Activated T-helper 2 cell treated with anti-CD3 and anti-CD28 coated beads, Interferon-gamma antibody, Interleukin-2, Interleukin-4, amounts not matched to agents 10 μg/mL and 5 μg/mL and 100 μg/mL, durations not matched to agents 14 hours and 24 hours and 36 hours (primary cell): ENCODE measurements around the gene TET2. TPM values are rescaled to one million over a fixed set of nuclear protein-coding genes. Genes with fewer than 3 reads are reported as not detected.
"Not testable (repeated sequence)": the region's sequence is repeated elsewhere in the genome, so short reads cannot be mapped to it uniquely, and the experiment has no call there.

Source experiments
- DNase-seq: peaks from one replicate; pipeline ENCODE4 v3.0.0; 2021; ENCODE audit warnings: low spot score
- H3K27ac Mint-ChIP-seq: one replicate; pipeline ENCODE4 v1.8.0; 2021; ENCODE audit warnings: mixed read lengths
- H3K27me3 Mint-ChIP-seq: one replicate; pipeline ENCODE4 v1.8.0; 2021; ENCODE audit warnings: low read depth, mixed read lengths
- H3K36me3 Mint-ChIP-seq: one replicate; pipeline ENCODE4 v1.8.0; 2021; ENCODE audit warnings: low read depth, mixed read lengths
- H3K4me1 Mint-ChIP-seq: one replicate; pipeline ENCODE4 v1.8.0; 2021; ENCODE audit warnings: low read depth, mixed read lengths
- H3K4me3 Mint-ChIP-seq: one replicate; pipeline ENCODE4 v1.8.0; 2021; ENCODE audit warnings: low read depth, mild to moderate bottlenecking, moderate library complexity, mixed read lengths
- H3K9me3 Mint-ChIP-seq: one replicate; pipeline ENCODE4 v1.8.0; 2021; ENCODE audit warnings: mixed read lengths
- intact Hi-C: fragments of 100-400 bp; cut with micrococcal nuclease; formaldehyde crosslinking; loops from one replicate; pipeline ENCODE4 v1.15.1; 2023
- total RNA-seq: library from RNA; stranded (reverse); gene quantifications from 2 replicates; pipeline ENCODE4 v1.2.3, GENCODE V29; 2022

Gene TET2
- total RNA-seq, 1 donor from 2014 or later: 31.2 TPM

GRCh38 chr4:105299027-105299426 is 152.4 kb downstream of the TET2 start:
- intact Hi-C loops, DNase-seq, H3K4me3 Mint-ChIP-seq, H3K27ac Mint-ChIP-seq, H3K4me1 Mint-ChIP-seq, H3K27me3 Mint-ChIP-seq: not testable (repeated sequence)
- peaks cover 10% of the 10 kb centered on the region for H3K36me3 Mint-ChIP-seq
- H3K9me3 Mint-ChIP-seq: peaks cover 53% of the 10 kb centered on the region

GRCh38 chr4:105304085-105304484 is 157.4 kb downstream of the TET2 start:
- intact Hi-C loops: loop anchor here (2.0 to 10.0 kb wide), 2 partner anchors 167 to 1011 kb away; partner anchors contain the start of genes AIMP1 and TBCK
- Mint-ChIP-seq H3K9me3 (peaks cover 53% of the 10 kb centered on the region), H3K4me3 (no peak overlapping the region), H3K27ac (no peak overlapping the region), H3K27me3 (no peaks in the 10 kb centered on the region), H3K36me3 (peaks cover 12% of the 10 kb centered on the region), H3K4me1 (peaks cover 28% of the 10 kb centered on the region)
- DNase-seq: no peak

GRCh38 chr4:105305019-105305836 is 158.6 kb downstream of the TET2 start:
- Mint-ChIP-seq H3K36me3 (peaks cover 8% of the 10 kb centered on the region), H3K27ac (peak overlapping the region; percentile 74), H3K4me3 (no peak overlapping the region), H3K4me1 (peaks cover 28% of the 10 kb centered on the region), H3K27me3 (no peaks in the 10 kb centered on the region), H3K9me3 (peaks cover 48% of the 10 kb centered on the region)
- no peak for DNase-seq
- intact Hi-C loops: loop anchor here (1.0 to 10.0 kb wide), 4 partner anchors 168 to 1010 kb away; partner anchors contain the start of genes AIMP1 and TBCK

GRCh38 chr4:105306158-105306781 is 159.6 kb downstream of the TET2 start:
- Mint-ChIP-seq H3K36me3 (peaks cover 11% of the 10 kb centered on the region), H3K27me3 (no peaks in the 10 kb centered on the region), H3K9me3 (peaks cover 47% of the 10 kb centered on the region), H3K4me1 (peaks cover 28% of the 10 kb centered on the region), H3K4me3 (peak overlapping the region; percentile 18), H3K27ac (peak overlapping the region; percentile 74)
- intact Hi-C loops: loop anchor here (1.0 to 10.0 kb wide), 8 partner anchors 32 to 1009 kb away; partner anchors contain the start of genes AIMP1, TBCK and TET2
- peak; percentile 47 for DNase-seq

GRCh38 chr4:105306820-105307219 is 160.1 kb downstream of the TET2 start:
- H3K36me3 Mint-ChIP-seq: peaks cover 11% of the 10 kb centered on the region
- no peak for DNase-seq
- H3K27me3 Mint-ChIP-seq: no peaks in the 10 kb centered on the region
- intact Hi-C loops: loop anchor here (1.0 to 10.0 kb wide), 8 partner anchors 33 to 1008 kb away; partner anchors contain the start of genes AIMP1, TBCK and TET2
- peak overlapping the region; percentile 74 for H3K27ac Mint-ChIP-seq
- H3K9me3 Mint-ChIP-seq: peaks cover 41% of the 10 kb centered on the region
- H3K4me3 Mint-ChIP-seq: no peak overlapping the region
- peaks cover 28% of the 10 kb centered on the region for H3K4me1 Mint-ChIP-seq

- Mint-ChIP-seq H3K4me3 (no peak overlapping the region), H3K36me3 (peaks cover 7% of the 10 kb centered on the region), H3K27me3 (no peaks in the 10 kb centered on the region), H3K4me1 (peaks cover 3% of the 10 kb centered on the region), H3K9me3 (peaks cover 37% of the 10 kb centered on the region), H3K27ac (no peak overlapping the region)
- DNase-seq: no peak
- intact Hi-C loops: no loop called here
These were observed 171.8 kb downstream of the TET2 start for GRCh38 chr4:105318486-105318885.

- no peaks in the 10 kb centered on the region for H3K27me3 Mint-ChIP-seq
- intact Hi-C loops: no loop called here
- H3K9me3 Mint-ChIP-seq: no peaks in the 10 kb centered on the region
- no peak overlapping the region for H3K27ac Mint-ChIP-seq
- no peak overlapping the region for H3K4me3 Mint-ChIP-seq
- DNase-seq: no peak
- H3K36me3 Mint-ChIP-seq: no peaks in the 10 kb centered on the region
- peaks cover 2% of the 10 kb centered on the region for H3K4me1 Mint-ChIP-seq
These were observed 180.5 kb downstream of the TET2 start for GRCh38 chr4:105327222-105327621.

- H3K27me3 Mint-ChIP-seq: no peaks in the 10 kb centered on the region
- H3K4me1 Mint-ChIP-seq: peaks cover 2% of the 10 kb centered on the region
- no peaks in the 10 kb centered on the region for H3K36me3 Mint-ChIP-seq
- no peak for DNase-seq
- intact Hi-C loops: no loop called here
- no peaks in the 10 kb centered on the region for H3K9me3 Mint-ChIP-seq
- no peak overlapping the region for H3K27ac Mint-ChIP-seq
- no peak overlapping the region for H3K4me3 Mint-ChIP-seq
These were observed 181.3 kb downstream of the TET2 start for GRCh38 chr4:105327956-105328355.

GRCh38 chr4:105329081-105329480 is 182.4 kb downstream of the TET2 start:
- Mint-ChIP-seq H3K36me3 (no peaks in the 10 kb centered on the region), H3K27me3 (no peaks in the 10 kb centered on the region), H3K27ac (no peak overlapping the region), H3K9me3 (no peaks in the 10 kb centered on the region), H3K4me3 (no peak overlapping the region), H3K4me1 (peaks cover 2% of the 10 kb centered on the region)
- DNase-seq: no peak
- intact Hi-C loops: no loop called here
